Aorta (tissue), 5 donors: Measurements from ENCODE around the gene MRAP2. TPM values are rescaled to one million over a fixed set of nuclear protein-coding genes. Genes with fewer than 3 reads are reported as not detected.
"Not testable (repeated sequence)": the region's sequence is repeated elsewhere in the genome, so short reads cannot be mapped to it uniquely, and the experiment has no call there.

Experiments used
- ATAC-seq: fragments of 200-7000 bp; cut with Tn5 transposase; one replicate; pipeline ENCODE4 v1.9.1; 2022; ENCODE audit warnings: moderate library complexity; ENCODE audit not compliant: low FRiP score
- DNase-seq, 2 donors: peaks; one replicate each; pipeline ENCODE4 v3.0.0-alpha.2; 2020
- H3K27ac ChIP-seq, 2 donors: one replicate each; pipeline ENCODE4 v1.5.1; 2013; ENCODE audit warnings: low read length in 2 of 2, mild to moderate bottlenecking in 2 of 2, moderate library complexity in 2 of 2, control low read depth in 1 of 2, inconsistent platforms in 1 of 2, low read depth in 1 of 2
- H3K27me3 ChIP-seq, 2 donors: one replicate each; pipeline ENCODE4 v1.6.1; 2013; ENCODE audit warnings: control low read depth in 1 of 2, low read length in 1 of 2, mild to moderate bottlenecking in 1 of 2, moderate library complexity in 1 of 2; ENCODE audit not compliant: insufficient read depth in 2 of 2, control insufficient read depth in 1 of 2
- H3K36me3 ChIP-seq, 2 donors: one replicate each; pipeline ENCODE4 v1.6.1; 2013; ENCODE audit warnings: control low read depth in 1 of 2, low read length in 1 of 2, mild to moderate bottlenecking in 1 of 2; ENCODE audit not compliant: insufficient read depth in 2 of 2, control insufficient read depth in 1 of 2
- H3K4me1 ChIP-seq, 2 donors: one replicate each; pipeline ENCODE4 v1.6.1; 2013; ENCODE audit warnings: low read length in 2 of 2, control low read depth in 1 of 2, mild to moderate bottlenecking in 1 of 2, moderate library complexity in 1 of 2; ENCODE audit not compliant: insufficient read depth in 2 of 2, control insufficient read depth in 1 of 2
- H3K4me3 ChIP-seq, 2 donors: one replicate each; pipeline ENCODE4 v1.5.1; 2013; ENCODE audit warnings: low read length in 2 of 2, control low read depth in 1 of 2, mild to moderate bottlenecking in 1 of 2
- H3K9me3 ChIP-seq: one replicate; pipeline ENCODE4 v1.6.1; 2013; ENCODE audit warnings: mild to moderate bottlenecking, low read length; ENCODE audit not compliant: control insufficient read depth
- WGBS, 2 donors: extraction: QIAGEN DNeasy Blood & Tissue Kit; methylation state at CpG; one replicate each; pipeline ENCODE4 v1.1.7; 2013; 5-methylcytosine and 5-hydroxymethylcytosine counted together
- intact Hi-C, 2 donors: fragments of 100-400 bp; cut with DNase I; formaldehyde crosslinking; loops; one replicate each; pipeline versions ENCODE4 v1.14.2 to v1.15.0; 2022
- polyA plus RNA-seq, 2 donors: library from polyadenylated mRNA; stranded (reverse); fragments of 200-250 nt; gene quantifications; one replicate each; pipeline ENCODE4 v1.2.3, GENCODE V29; 2013
- total RNA-seq, 2 donors: library from RNA; stranded (reverse); fragmentation: NEBNext Ultra II Directional; extraction: Animal tissue kit (Norgen Biotek cat#: 25700); gene quantifications; one replicate each; pipeline ENCODE4 v1.2.1, GENCODE V29; 2021
- donor health status: healthy with polysubstance abuse.
- donor health status: Bipolar disorder and iron deficiency.
- donor health status: DM: no; HTN: no; CAD: no.
- donor health status: DM: no; HTN: no; CAD: no.
- donor health status: DM: yes; HTN: yes; CAD: no.

MRAP2 gene
- total and polyA plus RNA-seq, 4 donors = 57.5 to 90.8 (median 69.8) TPM

DNA sequence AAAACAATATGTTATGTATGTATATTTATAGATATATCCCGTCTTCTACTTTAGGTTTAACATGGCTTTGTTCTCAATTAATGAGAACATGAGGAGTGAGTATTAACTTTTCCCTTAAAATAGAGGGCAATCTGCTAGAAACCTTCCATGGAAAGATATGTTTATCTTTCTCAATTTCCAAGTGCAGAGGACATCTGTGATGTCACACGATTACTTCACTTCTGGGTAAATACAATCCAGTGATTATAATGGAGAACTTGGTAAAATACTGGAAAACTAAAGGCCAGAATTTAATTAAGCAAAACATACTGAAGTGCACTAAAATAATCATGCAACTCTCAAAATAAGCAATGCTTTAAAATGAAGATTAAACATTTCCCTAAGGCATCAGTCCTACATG, 11.9 kb upstream of the MRAP2 start:
- no peak overlapping the region for H3K4me3 ChIP-seq
- ATAC-seq (no peak), DNase-seq (no peak)
- no peaks in the 10 kb centered on the region for H3K4me1 ChIP-seq
- H3K9me3 ChIP-seq = no peaks in the 10 kb centered on the region
- H3K27me3 ChIP-seq = no peaks in the 10 kb centered on the region
- no peak overlapping the region for H3K27ac ChIP-seq
- intact Hi-C loops = no loop called here
- 86 to 87% methylated on average over 2 of the region's 2 CpGs for WGBS, 2 donors
- H3K36me3 ChIP-seq = no peaks in the 10 kb centered on the region

DNA sequence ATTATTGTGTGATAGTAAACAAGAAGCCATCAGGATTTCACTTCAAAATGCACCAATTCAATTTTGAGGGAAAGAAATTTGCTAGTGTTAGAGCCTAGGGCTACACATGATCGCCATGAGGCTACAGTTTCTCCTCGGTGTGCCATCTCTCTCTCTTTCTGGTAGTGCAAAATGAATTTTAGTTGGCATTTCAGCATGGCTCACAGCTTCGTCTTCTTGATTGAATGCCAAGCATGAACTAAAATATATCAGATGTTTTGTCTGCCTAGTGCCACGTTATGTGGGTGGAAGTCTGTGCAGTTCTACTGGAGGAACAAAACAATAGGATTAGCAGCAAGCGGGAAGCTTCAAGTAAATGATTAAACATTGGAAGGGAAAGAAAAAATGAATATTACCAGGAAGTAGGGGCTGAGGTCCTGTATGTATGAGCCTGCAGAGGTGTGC, 6.8 kb upstream of the MRAP2 start:
- intact Hi-C loops = loop anchor here in 1 of 2 donors (5.0 kb wide), 1 partner anchor 39 kb away; no protein-coding TSS in a partner anchor
- Histone ChIP-seq H3K27me3 (no peaks in the 10 kb centered on the region), H3K4me3 (no peak overlapping the region), H3K4me1 (peaks cover 3 to 10% of the 10 kb centered on the region in 2 donors), H3K9me3 (no peaks in the 10 kb centered on the region), H3K27ac (peak overlapping the region; percentile 61), H3K36me3 (no peaks in the 10 kb centered on the region)
- DNase-seq = no peak
- ATAC-seq = no peak
- 5% methylated on average over 5 of the region's 5 CpGs for whole genome bisulfite sequencing, 2 donors

DNA sequence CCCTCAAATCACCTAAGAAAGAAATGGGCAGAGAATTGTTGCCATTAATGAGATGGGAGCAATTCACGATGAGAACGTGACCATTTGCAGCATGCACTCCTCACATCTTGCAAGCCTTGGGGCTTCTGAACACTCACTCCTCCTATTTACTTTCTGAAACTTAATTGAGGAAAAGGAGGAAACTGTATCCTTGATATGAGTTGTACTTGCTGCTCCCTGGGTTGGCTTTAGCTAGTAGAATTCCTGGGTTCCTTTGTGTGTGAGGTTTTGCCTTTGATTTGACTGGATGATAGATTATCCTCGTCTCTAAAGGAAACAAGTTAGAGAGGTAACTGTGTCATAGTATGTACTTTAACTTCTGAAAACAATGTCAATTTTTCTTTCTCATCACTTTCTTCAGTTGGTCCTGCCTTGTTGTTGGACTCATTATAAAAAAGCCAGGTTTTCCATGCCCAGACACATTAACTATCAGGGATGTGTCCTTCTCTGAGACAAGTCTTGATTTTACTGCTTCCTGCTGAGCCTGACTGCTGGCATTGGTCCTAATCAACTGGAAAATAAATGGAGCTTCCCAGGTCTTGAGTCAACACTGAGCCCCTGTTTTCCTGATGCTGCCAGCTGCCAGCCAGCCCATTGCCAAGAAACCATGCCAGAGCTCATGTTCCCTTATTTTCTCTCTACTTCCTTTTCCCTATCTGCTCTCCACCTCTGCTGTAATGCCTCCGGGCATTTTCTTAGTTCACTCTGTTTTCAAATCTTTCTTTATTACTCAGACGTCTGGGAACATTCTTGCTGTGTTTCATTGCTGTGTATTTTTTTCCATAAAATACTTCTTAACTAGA, 6.0 kb upstream of the MRAP2 start:
- H3K36me3 ChIP-seq = no peaks in the 10 kb centered on the region
- intact Hi-C loops = loop anchor here in 1 of 2 donors (5.0 kb wide), 1 partner anchor 40 kb away; no protein-coding TSS in a partner anchor
- no peaks in the 10 kb centered on the region for H3K9me3 ChIP-seq
- WGBS, 2 donors = 5% methylated on average over 5 of the region's 5 CpGs
- H3K27ac ChIP-seq = peak overlapping the region; percentile 61
- H3K4me1 ChIP-seq = peaks cover 3 to 10% of the 10 kb centered on the region in 2 donors
- DNase-seq (peak; percentile 74 to 86), ATAC-seq (peak; percentile 69)
- H3K27me3 ChIP-seq = no peaks in the 10 kb centered on the region
- H3K4me3 ChIP-seq = no peak overlapping the region

DNA sequence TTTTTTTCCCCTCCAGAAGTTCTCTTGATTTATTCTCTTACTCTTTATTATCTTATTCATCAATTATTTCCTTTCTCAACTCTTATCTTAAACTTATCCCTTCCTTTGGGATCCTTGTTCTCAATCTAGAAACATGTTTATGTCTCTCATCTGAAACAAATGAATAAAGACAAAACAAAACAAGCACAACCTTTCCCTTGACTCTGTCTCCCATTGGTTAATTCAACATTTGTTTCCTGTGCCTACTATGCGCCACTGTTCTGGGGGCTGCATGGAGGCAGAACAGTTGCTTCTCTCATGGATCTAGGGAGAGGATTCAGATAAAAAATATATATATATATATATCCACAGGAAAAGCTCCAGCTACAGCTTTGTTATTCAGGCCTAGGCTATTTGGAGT, 5.2 kb upstream of the MRAP2 start:
- H3K27ac ChIP-seq = peak overlapping the region; percentile 96 to 99
- DNase-seq (no peak), ATAC-seq (no peak)
- H3K4me3 ChIP-seq = no peak overlapping the region
- no peaks in the 10 kb centered on the region for H3K9me3 ChIP-seq
- intact Hi-C loops = loop anchor here in 1 of 2 donors (5.0 kb wide), 1 partner anchor 41 kb away; no protein-coding TSS in a partner anchor
- peaks cover 3 to 10% of the 10 kb centered on the region in 2 donors for H3K4me1 ChIP-seq
- no peaks in the 10 kb centered on the region for H3K27me3 ChIP-seq
- WGBS, 2 donors = 94 to 97% methylated on average over 1 of the region's 1 CpG
- H3K36me3 ChIP-seq = no peaks in the 10 kb centered on the region

DNA sequence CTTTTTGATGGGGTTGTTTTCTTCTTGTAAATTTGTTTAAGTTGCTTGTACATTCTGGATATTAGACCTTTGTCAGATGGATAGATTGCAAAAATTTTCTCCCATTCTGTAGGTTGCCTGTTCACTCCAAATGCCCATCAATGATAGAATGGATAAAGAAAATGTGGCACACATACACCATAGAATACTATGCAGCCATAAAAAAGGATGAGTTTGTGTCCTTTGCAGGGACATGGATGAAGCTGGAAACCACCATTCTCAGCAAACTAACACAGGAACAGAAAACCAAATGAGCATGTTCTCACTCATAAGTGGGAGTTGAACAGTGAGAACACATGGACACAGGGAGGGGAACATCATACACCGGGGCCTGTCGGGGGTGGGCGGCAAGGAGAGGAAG, 1.6 kb upstream of the MRAP2 start:
- H3K27me3 ChIP-seq, ATAC-seq, H3K27ac ChIP-seq, H3K36me3 ChIP-seq, H3K9me3 ChIP-seq, H3K4me1 ChIP-seq, H3K4me3 ChIP-seq, DNase-seq: not testable (repeated sequence)
- 96 to 100% methylated on average over 3 of the region's 3 CpGs for WGBS, 2 donors
- intact Hi-C loops = loop anchor here in 1 of 2 donors (10.0 kb wide), 2 partner anchors 147 to 163 kb away; no protein-coding TSS in a partner anchor

DNA sequence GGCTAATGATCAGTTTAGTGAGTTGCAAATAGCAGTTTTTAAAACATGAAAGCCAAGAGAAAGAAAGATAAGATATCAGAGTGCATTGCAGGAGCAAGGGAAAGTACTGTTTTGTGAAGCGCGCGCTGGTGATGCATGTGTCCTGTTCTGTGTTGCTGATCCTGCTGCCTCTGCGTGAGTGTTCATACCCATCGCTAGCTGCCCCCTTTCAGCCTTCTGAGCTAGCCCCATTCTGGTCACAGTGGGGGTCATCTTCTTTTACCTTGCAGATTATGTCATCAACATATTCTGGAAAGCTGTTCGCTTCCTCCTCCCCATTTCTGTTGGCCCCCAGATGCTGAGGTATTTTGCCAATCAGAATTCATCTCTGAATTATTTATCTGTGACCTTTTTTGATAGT, 1.9 kb downstream of the MRAP2 start:
- DNase-seq (no peak), ATAC-seq (no peak)
- no peaks in the 10 kb centered on the region for H3K9me3 ChIP-seq
- peak overlapping the region; percentile 91 for H3K4me3 ChIP-seq
- no peaks in the 10 kb centered on the region for H3K27me3 ChIP-seq
- intact Hi-C loops = loop anchor here in 1 of 2 donors (10.0 kb wide), 2 partner anchors 151 to 159 kb away; no protein-coding TSS in a partner anchor
- WGBS, 2 donors = 93% methylated on average over 6 of the region's 6 CpGs
- H3K4me1 ChIP-seq = peaks cover 3 to 7% of the 10 kb centered on the region in 2 donors
- H3K27ac ChIP-seq = no peak overlapping the region
- no peaks in the 10 kb centered on the region for H3K36me3 ChIP-seq

DNA sequence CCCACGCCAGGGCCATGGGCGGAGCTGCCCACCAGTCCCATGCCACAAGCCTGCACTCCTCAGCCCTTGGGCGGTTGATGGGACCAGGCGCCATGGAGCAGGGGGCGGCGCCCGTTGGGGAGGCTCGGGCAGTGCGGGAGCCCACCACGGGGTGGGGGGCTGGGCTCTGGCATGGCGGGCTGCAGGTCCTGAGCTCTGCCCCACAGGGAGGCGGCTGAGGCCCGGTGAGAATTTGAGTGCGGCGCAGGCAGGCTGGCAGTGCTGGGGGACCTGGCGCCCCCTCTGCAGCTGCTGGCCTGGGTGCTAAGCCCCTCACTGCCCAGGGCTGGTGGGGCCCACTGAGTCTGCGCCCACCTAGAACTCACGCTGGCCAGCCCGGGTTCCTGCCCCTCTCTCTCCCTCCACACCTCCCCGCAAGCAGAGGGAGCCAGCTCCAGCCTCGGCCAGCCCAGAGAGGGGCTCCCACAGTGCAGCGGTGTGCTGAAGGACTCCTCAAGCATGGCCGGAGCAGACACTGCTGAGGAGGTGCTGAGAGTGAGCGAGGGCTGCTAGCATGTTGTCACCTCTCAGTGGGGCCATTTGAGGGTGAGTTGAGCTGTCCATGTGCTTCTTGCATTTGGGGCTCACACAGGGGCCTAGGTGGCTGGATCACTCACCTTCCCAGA, 4.0 kb downstream of the MRAP2 start:
- Histone ChIP-seq H3K4me1 (peaks cover 3 to 7% of the 10 kb centered on the region in 2 donors), H3K9me3 (no peaks in the 10 kb centered on the region), H3K36me3 (no peaks in the 10 kb centered on the region), H3K4me3 (no peak overlapping the region), H3K27me3 (no peaks in the 10 kb centered on the region), H3K27ac (no peak overlapping the region)
- ATAC-seq (no peak), DNase-seq (no peak)
- intact Hi-C loops = loop anchor here in 1 of 2 donors (10.0 kb wide), 2 partner anchors 153 to 157 kb away; no protein-coding TSS in a partner anchor
- 98 to 99% methylated on average over 24 of the region's 24 CpGs for WGBS, 2 donors

DNA sequence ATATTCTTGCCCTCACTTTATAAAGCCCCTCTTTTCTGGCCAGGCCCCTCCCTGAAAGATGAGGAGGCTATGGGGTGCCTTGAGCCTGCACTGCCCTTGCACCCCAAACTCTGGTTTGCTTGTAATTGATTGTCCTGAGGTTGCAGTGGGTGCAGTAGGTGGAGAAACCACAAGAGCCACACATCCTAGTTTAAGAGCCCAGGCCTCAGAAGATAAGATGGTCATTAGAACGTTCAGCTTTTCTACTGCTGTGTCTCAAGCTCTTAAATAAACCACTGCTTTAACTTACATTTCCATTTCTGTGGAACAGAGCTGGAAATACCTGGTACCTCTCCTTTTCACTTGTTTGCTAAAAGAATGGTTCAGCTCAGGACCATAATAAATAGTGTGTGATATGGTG, 9.0 kb downstream of the MRAP2 start:
- H3K4me1 ChIP-seq = peaks cover 0 to 7% of the 10 kb centered on the region in 2 donors
- intact Hi-C loops = no loop called here
- H3K27me3 ChIP-seq = no peaks in the 10 kb centered on the region
- no peak overlapping the region for H3K27ac ChIP-seq
- DNase-seq (no peak), ATAC-seq (no peak)
- no peaks in the 10 kb centered on the region for H3K9me3 ChIP-seq
- no peaks in the 10 kb centered on the region for H3K36me3 ChIP-seq
- H3K4me3 ChIP-seq = no peak overlapping the region
- 11 to 14% methylated on average over 1 of the region's 1 CpG for WGBS, 2 donors
